T-helper 1 cell (primary cell): ENCODE results near the gene RBBP8NL.
"Not testable (repeated sequence)": the region's sequence is repeated elsewhere in the genome, so short reads cannot be mapped to it uniquely, and the experiment has no call there.

Experiments
- DNase-seq, 5 donors: peaks; one replicate each; pipeline ENCODE4 v3.0.0-alpha.2; 2012 to 2020

Gene RBBP8NL

DNA sequence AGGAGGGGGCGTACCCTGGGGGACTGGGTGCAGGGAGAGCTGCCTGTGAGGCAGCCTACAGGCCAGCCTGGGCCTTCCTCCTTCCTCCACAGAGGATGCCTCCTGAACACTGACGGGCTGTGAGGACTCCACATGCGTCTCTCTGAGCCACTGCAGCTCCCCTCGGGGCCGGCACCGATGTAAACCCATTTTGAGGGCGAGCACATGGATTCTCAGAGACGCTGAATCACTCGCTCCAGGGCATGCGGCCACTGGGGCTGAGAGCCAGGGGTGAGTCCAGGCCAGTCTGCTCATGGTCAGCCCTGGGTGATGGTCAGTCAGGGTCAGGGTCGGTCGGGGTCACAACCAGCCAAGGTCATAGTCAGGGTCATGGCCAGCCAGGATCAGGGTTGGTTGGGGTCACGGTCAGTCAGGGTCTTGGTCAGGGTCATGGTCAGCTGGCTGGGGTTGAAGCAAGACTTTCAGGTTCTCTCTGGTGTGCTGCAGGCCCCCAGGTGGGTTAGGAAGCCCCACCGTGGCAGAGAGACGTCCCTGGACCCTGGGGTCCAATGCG is 14.7 kb upstream of the RBBP8NL start:
- no peak for DNase-seq

DNA sequence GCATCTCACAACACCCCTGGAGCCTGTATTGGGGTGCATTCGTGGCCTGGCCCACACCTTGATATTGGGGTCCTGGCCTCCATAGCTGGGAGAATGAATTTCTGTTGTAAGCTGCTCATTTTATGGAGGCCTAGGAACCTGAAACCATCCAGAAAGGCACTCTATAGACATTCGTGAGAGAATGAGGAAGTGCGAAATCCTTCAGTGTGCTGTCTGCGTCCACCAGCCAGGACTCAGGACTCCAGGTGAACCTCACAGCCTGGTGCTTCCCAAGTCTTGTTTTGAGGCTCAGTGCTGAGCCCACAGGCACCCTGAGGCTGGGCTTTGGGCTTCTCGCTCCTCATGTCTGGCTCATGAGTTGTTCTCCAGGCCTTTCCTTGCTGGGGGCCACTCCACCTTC is 11.9 kb upstream of the RBBP8NL start:
- DNase-seq = no peak

DNA sequence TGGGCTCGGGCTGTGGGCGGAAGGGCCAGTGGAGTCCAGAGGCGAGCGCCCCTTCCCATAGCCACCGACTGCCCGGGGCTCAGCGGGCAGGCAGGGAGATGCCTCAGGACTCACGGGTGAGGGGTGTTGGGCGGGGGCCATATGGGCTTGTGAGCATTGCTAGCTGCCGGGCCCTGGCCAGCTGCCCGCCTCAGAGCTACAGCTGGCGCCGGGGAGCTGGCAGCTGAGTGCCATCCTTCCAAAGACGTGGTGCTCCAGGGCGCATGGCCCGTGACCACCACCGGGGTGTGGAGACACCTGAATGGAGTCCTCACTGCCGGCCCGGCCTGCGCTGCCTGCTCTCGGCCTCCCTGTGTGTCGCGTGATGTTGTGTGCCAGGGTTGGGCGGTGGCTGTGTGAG is 10.6 kb upstream of the RBBP8NL start:
- no peak for DNase-seq

DNA sequence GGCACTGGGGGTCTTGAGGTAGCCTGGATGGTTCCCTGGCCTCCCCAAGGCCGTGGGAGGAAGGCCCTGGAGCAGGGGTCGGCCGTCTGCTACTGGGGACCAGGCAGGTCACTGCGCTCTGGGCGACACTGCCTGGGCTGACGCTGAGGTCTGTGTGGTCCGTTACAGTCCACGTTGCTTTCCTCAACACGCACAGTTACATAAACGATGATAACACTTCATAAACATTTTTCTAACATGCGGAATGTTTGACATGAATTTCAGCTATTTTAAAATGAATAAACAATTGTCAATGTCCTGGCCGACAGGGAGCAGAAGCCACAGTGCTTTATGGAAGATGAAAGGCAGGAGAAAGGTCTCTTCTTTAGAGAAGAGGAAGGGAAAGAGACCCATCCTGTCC is 10.2 kb upstream of the RBBP8NL start:
- DNase-seq = no peak

DNA sequence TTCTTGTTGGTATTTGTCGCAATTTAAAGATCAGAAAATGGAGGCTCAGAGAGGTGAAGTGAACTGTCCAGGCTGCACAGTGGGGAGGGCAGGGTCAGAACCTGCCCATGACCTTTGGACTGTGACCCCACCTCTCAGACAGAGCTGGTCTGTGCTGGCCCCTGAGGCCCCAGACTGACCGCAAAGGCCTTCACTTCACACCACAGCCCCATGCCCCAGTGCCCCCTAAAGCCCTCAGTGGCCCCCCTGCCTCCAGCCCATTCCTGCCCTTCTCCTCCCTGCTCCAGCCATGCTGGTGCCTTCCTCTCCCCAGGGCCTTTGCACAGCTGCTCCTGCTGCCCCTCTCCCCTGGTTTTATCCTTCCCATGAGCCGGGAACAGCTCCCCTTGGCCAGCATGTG is 9.4 kb upstream of the RBBP8NL start:
- no peak for DNase-seq

DNA sequence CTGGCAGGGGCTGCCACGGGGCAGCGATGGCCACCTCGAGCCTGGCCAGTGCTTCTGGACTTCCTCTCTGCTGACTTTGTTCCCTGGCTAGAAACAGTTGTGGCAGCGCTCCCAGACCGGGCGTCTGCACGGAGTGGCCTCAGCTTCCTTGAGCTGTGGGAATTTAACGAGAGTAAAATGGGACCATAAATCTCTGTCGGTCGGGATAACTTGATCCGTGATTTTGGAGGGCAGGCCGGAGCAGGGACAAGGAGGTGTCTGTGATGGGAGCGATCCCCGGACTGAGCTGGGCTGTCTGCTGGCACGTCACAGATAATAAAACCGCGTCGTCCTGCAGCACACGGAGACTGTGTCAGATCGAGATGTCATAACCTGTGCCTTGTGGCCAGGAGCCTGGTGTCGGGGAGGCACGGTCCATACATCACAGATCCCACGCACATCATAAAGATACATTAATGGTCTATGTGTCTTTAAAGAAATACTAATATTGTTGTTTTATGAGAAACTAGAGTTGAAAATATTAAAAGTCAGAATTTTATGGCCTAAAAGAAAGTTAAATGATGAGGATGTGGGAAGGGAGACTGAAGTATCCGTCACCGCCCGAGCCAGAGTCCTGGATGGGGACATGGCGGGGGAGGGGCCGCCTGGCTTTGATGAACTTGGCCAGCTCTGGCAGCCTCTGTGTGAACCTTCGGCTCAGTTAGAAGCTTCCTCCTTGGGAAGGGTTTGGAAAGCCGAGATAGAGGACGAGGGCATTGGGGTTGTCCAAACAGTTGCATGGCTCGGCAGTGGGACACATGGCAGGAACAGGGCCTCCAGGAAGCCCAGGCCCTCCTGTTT is 6.5 kb upstream of the RBBP8NL start:
- no peak for DNase-seq

DNA sequence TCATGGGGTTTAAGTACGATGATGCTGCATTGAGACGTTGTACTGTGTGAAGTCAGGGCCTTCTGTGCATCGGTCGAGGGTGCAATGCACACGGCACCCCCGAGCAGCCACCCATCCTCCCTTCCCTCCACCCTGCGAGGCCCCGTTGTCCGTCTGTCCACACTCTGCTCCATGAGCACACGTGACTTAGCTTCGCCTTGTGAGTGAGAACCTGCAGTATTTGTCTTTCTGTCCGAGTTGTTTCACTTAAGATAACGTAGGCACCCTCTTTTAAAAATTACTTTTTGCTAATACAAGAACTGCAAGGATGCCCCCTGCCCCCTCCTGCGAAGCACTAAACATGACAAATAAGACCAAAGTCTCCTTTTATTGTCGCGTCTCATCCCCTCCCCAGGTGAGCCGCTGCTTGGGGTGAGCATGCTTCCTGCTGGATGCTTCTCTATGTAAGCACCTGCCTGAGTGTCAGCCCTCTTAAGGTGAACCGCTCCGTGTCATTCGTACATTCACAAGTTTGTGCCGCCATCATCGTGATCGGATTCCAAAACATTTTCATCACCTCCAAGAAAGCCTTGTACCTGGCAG is 3.6 kb upstream of the RBBP8NL start:
- DNase-seq = no peak

DNA sequence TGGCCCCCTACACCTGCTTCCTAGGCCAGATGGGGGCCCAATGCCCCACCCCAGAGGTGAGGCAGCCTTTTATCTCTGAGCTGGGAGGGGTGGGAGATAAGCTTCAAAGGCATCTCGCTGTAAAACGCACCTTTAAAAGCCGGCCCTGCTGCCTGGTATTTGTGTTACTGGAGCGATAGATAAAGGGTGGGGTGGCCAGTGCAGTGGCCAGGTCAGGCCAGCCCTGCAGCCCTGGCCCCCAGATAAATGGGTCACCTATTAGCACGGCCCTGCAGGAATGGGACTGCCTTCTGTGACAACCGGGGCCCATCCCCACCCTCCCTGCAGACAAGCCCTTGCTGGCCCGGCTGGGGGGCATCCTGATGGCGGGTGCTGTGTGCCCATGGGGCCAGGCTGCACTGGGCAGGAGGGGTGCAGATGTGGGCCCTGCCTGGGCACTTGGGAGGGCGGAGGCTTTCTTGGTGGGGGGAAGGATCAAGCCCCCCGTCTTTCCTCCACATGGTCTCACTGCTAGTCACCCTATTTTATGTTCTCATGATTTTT is 3.0 kb upstream of the RBBP8NL start:
- no peak for DNase-seq

DNA sequence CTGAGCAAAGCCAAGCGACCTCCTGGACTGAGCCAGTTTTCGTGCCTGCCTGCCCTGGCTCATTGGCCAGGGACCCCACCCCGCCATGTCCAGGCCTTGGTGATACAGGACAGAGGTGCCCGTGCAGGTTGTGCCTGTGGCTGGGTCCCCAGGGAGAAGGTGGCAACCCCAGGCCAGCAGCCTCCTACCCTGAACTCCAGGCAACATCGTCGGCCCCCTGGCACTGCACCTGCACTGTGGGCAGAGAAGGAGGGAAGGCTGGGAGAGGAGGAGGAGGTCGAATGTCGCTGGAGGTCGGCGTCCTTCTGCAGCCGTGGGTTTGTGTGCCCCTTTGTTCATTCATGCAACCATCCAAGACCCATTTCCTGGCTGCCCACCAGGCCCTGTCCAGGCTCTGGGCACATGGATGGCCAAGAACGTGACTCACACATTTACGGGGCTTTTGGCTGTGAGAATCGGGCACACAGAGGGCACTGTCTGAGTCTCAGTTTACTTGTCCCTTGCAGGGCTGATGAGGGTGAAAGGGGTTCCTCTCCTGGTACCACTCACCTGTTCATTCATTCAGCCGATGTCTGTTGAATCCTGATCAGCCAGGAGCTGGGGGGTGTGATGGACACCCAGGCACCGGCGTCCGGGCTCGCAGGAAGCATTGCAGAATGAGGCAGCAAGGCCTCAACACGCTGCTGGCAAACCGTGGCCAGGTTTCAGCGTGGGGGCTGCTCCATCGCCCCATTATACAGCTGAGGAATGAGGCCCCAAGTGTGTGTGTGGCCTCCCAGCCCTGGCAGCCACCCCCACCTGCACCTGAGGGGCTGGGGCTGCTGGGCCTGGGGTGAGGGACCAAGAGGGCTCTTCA is 2.3 kb upstream of the RBBP8NL start:
- DNase-seq = no peak

DNA sequence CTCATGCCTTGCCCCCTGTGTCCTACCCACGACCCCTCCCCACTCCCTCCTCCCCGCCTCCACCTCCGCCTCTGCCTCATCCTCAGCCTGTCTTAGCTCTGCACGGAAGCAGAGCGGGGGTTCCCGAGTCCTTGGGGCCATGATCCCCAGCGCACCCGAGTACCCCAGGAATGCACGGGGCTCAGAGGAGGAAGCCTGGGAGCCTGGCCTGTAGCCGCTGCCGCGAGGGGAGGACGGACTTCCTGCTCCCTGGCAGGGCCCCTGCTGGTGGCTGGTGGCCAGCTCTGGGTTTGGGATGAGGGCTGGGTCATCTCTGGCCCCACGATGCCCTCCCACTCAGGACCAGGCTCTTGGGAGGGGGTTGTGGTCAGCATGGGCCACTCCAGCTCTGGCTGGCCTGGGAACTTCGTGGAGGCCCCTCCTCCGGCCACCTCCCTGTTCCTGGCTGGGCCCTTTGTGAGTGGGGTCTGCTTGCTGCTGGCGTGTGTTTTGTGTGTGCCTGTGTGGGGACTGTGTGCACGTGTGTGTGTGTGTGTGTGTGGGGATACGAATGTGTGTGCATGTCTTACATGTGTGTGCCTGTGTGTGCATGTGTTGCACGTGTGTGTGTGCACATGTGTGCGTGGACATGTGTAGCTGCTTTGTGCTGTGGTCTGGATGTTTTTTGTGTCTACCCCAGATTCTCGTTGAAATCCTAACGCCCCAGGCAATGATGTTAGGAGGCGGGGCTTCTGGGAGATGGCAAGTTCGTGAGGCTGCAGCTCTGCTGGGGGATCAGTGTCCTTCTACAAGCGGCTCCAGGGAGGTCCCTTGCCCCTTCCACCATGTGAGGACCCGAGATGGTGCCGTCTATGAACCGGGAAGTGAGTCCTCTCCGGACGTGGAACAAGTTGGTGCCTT is 1.3 kb upstream of the RBBP8NL start:
- DNase-seq = no peak

DNA sequence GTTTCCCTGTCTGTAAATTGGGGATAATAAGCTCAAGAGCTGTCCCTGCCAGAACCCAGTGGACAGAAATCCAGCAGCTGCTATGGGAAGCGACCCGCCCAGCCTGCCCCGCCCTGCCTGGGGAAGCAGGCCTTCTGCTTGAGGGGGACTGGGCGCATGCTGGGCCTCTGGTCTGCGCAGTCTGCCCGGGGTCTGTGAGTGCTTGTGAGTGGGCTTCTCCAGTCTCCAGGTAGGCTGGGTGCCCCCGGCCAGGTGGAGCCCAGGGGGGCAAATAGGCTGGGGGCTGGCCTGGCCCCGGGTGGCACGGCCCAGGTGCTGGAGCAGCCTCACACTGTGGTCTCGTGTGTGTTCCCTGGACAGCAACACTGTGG is 648 bp upstream of the RBBP8NL start:
- no peak for DNase-seq

DNA sequence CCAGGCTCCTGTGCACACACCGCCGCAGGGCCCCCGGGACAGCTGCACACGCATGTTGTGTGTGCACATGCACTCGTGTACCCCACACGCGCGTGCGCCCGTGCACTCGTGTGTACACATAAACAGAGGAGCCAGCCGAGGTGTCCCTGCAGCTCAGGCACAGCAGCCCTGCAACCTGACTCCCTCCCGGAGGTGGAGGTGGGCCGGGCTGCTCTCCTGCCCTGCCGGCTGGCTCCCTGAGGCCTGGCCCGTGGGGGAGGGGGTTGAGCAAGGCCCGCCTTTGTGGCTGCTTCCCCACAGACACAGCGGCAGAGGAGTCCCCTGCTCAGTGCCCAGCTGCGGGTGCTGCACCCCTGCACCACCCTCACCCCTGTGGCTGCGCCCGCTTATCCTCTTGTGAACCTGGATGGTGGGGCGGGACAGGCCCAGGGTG is 624 bp downstream of the RBBP8NL start:
- DNase-seq = no peak

DNA sequence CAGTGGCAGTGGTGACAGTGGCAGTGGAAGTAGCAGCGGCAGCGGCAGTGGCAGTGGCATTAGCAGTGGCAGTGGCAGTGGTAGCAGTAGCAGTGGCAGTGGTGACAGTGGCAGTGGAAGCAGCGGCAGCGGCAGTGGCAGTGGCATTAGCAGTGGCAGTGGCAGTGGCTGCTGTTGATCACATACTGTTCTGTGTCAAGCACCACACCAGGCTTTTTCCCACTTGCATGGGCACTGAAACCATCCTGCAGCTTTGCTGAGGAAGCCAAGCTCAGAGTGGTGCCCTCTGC is 1.3 kb downstream of the RBBP8NL start:
- DNase-seq = not testable (repeated sequence)

DNA sequence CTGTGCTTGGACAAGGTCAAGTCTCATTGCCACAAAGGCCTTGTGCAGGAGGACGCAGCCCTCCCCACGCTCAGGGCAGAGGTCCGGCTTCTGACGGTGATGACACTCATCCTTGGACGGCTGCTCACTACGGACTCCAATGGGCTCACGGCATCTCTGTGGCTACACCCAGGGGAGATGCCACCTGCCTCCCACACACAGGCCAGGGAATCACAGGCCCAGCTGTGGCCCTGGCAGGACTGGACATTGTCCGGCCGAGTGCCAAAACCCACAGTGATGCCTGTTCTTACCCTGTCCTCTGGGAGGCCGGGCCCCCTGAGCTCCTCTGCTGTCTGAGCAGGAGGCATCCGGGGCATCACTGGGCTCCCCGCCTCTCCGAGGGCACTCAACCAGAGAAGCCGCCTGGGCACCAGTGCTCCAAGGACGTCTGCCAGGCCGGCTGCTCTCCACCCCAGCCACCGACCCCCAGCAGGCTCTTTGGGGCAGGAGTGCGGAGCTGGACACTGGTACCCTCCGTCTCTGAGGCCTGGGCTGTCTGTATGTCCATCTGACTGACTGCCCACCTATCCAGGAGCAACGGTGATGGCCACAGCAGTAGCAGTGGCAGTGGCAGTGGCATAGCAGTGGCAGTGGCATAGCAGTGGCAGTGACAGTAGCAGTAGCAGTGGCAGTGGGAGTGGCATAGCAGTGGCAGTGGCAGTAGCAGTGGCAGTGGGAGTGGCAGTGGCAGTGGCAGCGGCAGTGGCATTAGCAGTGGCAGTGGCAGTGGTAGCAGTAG is 1.9 kb downstream of the RBBP8NL start:
- DNase-seq = no peak

DNA sequence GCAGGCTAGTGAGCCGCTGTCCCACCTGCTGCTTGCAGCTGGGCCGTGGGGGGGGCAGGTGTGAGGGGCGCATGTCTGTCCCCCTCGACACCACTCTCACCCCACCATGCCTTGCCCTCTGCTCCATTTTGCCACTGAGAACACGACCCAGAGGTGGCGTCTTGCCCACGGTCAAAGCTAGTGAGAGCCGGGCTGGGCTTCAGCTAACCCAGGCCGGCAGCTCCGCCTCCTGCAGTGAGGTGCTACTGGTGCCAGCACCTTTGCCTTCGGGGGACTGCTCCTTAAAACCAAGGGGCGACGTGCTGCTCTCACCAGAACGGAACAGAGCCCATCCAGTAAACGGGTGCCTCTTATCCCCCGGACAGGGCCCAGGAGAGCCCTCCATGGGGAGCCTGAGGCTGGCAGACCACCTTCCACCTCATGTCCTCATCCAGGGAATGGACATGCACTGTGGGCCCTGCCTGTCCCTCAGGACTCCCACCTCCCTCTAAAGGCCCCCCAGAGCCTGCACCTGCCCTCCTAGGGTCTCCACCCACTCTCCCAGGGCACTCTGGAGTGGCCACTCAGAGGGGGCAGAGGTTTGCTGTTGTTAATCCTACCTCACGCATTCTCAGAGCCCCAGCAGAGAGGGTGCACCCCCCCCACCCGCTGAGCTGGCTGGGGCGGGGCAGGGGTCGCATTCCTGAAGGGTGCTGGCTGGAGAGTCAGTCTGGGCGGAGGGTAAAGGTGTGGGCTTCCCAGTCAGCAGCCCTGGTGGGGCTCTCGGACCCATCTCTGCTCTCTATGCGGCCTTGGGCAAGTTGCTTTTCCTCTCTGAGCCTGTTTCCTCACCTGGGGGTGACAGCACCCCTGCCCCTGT is 2.9 kb downstream of the RBBP8NL start:
- DNase-seq = no peak

DNA sequence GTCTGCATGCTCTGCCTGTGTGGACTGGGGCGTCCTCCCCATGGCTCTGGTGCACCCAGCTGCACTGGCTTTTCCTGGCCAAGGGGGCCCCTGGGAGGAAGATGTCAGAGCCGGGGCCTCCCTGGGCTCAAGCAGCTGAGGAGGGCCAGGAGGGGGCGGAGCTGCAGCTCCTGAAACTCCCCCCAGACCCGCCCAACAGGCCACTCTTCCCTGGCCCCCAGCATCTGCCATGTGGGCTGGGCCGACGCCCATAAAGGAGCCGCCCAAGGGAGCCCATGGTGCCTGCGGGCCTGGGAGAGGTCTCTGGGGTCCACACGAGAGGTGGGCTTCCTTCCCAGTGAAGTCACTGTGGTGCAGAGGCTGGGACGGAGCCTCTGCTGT is 4.0 kb downstream of the RBBP8NL start:
- no peak for DNase-seq

DNA sequence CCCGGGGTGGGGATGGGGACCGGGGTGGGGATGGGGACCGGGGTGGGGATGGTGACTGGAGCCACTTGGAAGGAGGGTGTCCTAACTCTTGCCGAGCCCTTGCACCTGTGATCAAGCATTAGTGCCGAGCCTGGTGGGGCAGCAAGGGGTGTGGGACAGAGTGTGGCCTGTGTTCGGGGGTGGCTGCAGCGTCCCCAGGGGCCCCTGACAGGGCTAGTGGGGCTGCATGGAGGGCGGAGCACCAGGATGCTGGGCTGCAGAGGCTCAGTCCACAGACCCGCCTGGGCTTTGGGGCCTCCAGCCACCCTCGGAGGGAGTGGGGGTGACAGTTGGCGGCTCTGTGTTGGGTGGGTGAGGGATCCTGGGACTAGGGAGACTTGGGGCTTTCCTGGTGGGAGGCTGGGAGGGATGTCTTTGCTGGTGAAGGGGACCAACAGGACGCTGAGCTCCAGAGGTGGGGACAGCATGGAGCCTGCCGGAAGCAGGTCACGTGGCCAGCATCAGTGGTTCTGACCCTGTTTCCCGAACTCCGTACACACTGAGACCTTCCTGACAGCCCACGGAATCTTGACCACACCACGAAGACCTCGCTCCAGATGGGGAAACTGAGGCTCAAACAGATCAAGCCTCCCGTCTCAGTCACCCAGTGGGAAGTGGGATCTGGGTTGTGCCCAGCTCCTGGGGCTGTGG is 4.6 kb downstream of the RBBP8NL start:
- DNase-seq = no peak

DNA sequence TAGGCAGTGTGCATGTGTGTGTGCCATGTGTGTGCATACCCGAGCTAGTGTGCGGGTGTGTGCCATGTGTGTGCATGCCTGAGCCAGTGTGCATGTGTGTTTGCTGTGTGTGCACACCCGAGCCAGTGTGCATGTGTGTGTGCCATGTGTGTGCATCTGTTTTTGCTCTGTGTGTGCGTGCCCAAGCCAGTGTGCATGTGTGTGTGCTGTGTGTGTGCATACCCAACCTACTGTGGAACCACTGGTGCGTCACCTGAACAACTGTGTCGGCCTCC is 5.7 kb downstream of the RBBP8NL start:
- DNase-seq = no peak

DNA sequence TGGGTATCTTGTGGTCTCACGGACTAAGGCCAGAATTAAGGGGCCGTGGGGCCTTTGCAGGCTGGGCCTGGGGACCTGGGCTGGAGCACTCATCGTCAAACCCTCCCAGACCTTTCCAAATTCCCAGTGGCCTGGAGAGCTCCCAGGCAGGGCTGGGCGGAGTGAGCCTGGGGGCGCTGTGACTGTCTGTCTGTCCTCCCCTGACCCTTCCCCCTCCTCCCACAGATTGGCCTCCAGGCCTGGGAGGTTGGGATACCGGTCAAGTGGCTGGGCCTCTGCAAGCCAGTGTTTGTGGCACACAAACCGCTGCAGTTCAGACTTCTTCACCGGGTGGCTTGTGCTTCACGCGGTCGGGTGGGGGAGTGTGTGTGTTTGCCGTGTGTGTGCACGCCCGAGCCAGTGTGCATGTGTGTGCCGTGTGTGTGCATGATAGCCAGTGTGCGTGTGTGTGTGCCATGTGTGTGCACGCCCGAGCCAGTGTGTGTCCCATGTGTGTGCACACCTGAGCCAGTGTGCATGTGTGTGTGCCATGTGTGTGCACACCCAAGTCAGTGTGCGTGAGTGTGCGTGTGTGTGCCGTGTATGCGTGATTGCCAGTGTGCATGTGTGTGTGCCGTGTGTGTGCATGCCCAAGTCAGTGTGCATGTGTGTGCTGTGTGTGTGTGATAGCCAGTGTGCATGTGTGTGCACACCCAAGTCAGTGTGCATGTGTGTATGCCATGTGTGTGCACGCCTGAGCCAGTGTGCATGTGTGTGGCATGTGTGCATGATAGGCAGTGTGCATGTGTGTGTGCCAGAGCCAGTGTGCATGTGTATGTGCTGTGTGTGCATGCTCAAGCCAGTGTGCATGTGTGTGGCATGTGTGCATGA is 6.3 kb downstream of the RBBP8NL start:
- no peak for DNase-seq
